ENCODE measurements around the gene FSTL3.

Gene FSTL3

GRCh38 chr19:718991-719512, 42.9 kb downstream of the FSTL3 start:
- Histone ChIP-seq H3F3A (ENCODE audit: control insufficient read depth, insufficient read depth) (no peaks in the 10 kb centered on the region), H3K4me1 (ENCODE audit: control insufficient read depth, low read length) (peaks cover 12% of the 10 kb centered on the region), H3K27ac (ENCODE audit: low read depth, low read length) (no peak overlapping the region), H3K9me2 (replicated peaks; ENCODE audit: control insufficient read depth, low read length) (no peaks in the 10 kb centered on the region), H4K20me1 (ENCODE audit: control insufficient read depth, insufficient read depth, low read depth, low read length) (no peaks in the 10 kb centered on the region), H3K4me3 (ENCODE audit: low read length) (no peak overlapping the region), H3K9me3 (ENCODE audit: control insufficient read depth, insufficient read depth, low read length) (no peaks in the 10 kb centered on the region), H3K4me2 (ENCODE audit: low read length) (no peak overlapping the region), H3K27me3 (ENCODE audit: control insufficient read depth, low read length) (peaks cover 11% of the 10 kb centered on the region), H3K79me2 (ENCODE audit: control insufficient read depth, low read length) (no peaks in the 10 kb centered on the region), H3K36me3 (ENCODE audit: control insufficient read depth, low read length) (no peaks in the 10 kb centered on the region)
- TF ChIP-seq EZH2phosphoT487 (IDR thresholded peaks at IDR 0.05; ENCODE audit: borderline replicate concordance, low read length): no peak
- TF ChIP-seq, protein P1, sequence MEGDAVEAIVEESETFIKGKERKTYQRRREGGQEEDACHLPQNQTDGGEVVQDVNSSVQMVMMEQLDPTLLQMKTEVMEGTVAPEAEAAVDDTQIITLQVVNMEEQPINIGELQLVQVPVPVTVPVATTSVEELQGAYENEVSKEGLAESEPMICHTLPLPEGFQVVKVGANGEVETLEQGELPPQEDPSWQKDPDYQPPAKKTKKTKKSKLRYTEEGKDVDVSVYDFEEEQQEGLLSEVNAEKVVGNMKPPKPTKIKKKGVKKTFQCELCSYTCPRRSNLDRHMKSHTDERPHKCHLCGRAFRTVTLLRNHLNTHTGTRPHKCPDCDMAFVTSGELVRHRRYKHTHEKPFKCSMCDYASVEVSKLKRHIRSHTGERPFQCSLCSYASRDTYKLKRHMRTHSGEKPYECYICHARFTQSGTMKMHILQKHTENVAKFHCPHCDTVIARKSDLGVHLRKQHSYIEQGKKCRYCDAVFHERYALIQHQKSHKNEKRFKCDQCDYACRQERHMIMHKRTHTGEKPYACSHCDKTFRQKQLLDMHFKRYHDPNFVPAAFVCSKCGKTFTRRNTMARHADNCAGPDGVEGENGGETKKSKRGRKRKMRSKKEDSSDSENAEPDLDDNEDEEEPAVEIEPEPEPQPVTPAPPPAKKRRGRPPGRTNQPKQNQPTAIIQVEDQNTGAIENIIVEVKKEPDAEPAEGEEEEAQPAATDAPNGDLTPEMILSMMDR (IDR thresholded peaks at IDR 0.05; ENCODE audit: low read depth, low read length, poor library complexity, severe bottlenecking): no peak

DNA sequence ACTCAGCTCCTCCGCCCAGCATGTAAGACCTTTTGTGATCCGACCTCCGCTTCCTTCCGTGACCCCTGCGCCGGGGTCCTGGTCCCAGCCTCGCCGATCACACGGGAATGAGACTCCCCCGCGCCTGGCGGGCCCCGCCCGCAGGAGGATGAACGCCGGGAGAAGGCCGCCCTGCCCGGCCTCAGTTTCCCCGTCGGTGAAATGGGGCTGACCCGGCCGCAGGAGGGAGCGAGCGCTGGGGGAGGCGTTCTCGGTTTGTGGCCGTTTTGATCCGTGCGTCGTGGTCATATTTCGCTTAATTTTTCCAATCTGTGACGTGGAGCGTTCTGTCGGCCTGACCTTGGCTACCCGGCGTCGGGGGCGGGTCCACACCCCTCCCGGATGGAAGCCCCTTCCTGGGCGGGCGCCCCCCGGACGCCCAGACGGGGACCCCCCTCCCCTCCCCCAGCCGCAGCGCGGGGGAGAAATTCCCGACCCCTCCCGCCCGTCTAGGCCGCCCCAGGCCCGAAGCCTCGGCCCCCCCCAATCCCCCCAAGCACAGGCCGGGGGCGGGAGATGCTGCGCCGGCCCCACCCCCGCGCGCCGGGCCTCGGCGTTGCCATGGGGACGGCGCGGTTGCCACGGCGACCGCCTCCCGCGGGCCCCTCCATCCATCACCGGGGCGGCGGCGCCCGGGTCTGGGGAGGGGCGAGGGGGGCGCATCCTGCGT, 43.6 kb downstream of the FSTL3 start:
- Histone ChIP-seq H3K9me3 (ENCODE audit: control insufficient read depth, insufficient read depth, low read length) (no peaks in the 10 kb centered on the region), H3K79me2 (ENCODE audit: control insufficient read depth, low read length) (no peaks in the 10 kb centered on the region), H3K27ac (ENCODE audit: low read depth, low read length) (no peak overlapping the region), H3K4me3 (ENCODE audit: low read length) (no peak overlapping the region), H3F3A (ENCODE audit: control insufficient read depth, insufficient read depth) (no peaks in the 10 kb centered on the region), H3K9me2 (replicated peaks; ENCODE audit: control insufficient read depth, low read length) (no peaks in the 10 kb centered on the region), H3K4me2 (ENCODE audit: low read length) (no peak overlapping the region), H3K36me3 (ENCODE audit: control insufficient read depth, low read length) (no peaks in the 10 kb centered on the region), H3K4me1 (ENCODE audit: control insufficient read depth, low read length) (peaks cover 12% of the 10 kb centered on the region), H4K20me1 (ENCODE audit: control insufficient read depth, insufficient read depth, low read depth, low read length) (no peaks in the 10 kb centered on the region), H3K27me3 (ENCODE audit: control insufficient read depth, low read length) (peaks cover 12% of the 10 kb centered on the region)
- TF ChIP-seq, protein P1 (IDR thresholded peaks at IDR 0.05; ENCODE audit: low read depth, low read length, poor library complexity, severe bottlenecking): no peak
- no peak for TF ChIP-seq EZH2phosphoT487 (IDR thresholded peaks at IDR 0.05; ENCODE audit: borderline replicate concordance, low read length)

DNA sequence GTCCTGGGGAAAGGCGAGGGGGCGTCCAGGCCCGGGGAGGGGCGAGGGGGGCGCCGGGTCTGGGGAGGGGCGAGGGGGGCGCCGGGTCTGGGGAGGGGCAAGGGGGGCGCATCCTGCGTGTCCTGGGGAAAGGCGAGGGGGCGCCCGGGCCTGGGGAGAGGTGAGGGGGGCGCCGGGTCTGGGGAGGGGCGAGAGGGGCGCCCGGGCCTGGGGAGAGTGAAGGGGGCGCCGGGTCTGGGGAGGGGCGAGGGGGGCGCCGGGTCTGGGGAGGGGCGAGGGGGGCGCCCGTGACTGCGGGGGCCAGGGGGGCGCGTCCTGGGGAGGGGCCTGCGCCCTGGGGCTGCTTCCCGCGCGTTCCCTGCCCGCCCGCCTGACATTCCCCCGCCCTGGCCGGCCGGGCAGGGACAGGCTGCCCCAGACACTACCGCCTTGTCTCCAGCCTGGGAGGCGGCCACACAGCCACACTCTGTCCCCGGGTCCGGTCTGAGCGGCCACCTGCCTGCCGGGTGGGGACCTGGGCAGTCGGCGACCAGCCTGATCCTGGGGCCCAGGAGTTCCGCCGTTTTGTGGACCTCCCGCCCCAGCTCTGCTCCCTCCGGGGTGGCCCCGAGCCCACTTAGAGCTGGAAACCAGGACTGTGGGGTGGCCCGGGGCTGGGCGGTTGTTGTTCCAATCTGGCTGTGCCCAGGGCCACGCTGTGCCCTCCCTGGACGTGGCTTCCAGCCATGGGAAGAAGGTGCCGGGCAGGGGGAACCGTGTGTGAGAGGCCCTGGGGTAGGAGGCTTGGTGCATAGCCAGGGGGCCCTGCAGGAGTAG, 44.4 kb downstream of the FSTL3 start:
- H3K27ac ChIP-seq (ENCODE audit: low read depth, low read length): no peak overlapping the region
- no peaks in the 10 kb centered on the region for H4K20me1 ChIP-seq (ENCODE audit: control insufficient read depth, insufficient read depth, low read depth, low read length)
- no peaks in the 10 kb centered on the region for H3K9me3 ChIP-seq (ENCODE audit: control insufficient read depth, insufficient read depth, low read length)
- peaks cover 12% of the 10 kb centered on the region for H3K4me1 ChIP-seq (ENCODE audit: control insufficient read depth, low read length)
- H3K4me3 ChIP-seq (ENCODE audit: low read length): no peak overlapping the region
- TF ChIP-seq EZH2phosphoT487 (IDR thresholded peaks at IDR 0.05; ENCODE audit: borderline replicate concordance, low read length): no peak
- TF ChIP-seq, protein P1 (IDR thresholded peaks at IDR 0.05; ENCODE audit: low read depth, low read length, poor library complexity, severe bottlenecking): no peak
- peaks cover 12% of the 10 kb centered on the region for H3K27me3 ChIP-seq (ENCODE audit: control insufficient read depth, low read length)
- no peaks in the 10 kb centered on the region for H3K79me2 ChIP-seq (ENCODE audit: control insufficient read depth, low read length)
- H3K36me3 ChIP-seq (ENCODE audit: control insufficient read depth, low read length): no peaks in the 10 kb centered on the region
- H3K4me2 ChIP-seq (ENCODE audit: low read length): no peak overlapping the region
- no peaks in the 10 kb centered on the region for H3F3A ChIP-seq (ENCODE audit: control insufficient read depth, insufficient read depth)
- no peaks in the 10 kb centered on the region for H3K9me2 ChIP-seq (replicated peaks; ENCODE audit: control insufficient read depth, low read length)

Data from DOHH2 (cell line).